ENCODE results near the gene NLGN1.

- TF ChIP-seq, protein P1, sequence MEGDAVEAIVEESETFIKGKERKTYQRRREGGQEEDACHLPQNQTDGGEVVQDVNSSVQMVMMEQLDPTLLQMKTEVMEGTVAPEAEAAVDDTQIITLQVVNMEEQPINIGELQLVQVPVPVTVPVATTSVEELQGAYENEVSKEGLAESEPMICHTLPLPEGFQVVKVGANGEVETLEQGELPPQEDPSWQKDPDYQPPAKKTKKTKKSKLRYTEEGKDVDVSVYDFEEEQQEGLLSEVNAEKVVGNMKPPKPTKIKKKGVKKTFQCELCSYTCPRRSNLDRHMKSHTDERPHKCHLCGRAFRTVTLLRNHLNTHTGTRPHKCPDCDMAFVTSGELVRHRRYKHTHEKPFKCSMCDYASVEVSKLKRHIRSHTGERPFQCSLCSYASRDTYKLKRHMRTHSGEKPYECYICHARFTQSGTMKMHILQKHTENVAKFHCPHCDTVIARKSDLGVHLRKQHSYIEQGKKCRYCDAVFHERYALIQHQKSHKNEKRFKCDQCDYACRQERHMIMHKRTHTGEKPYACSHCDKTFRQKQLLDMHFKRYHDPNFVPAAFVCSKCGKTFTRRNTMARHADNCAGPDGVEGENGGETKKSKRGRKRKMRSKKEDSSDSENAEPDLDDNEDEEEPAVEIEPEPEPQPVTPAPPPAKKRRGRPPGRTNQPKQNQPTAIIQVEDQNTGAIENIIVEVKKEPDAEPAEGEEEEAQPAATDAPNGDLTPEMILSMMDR (IDR thresholded peaks at IDR 0.05): no peak
- TF ChIP-seq POLR2AphosphoS5 (IDR thresholded peaks at IDR 0.05; ENCODE audit: low read depth, low read length): no peak
Observed at GRCh38 chr3:173862701-173863100, 465.2 kb downstream of the NLGN1 start.

All from Panc1 (cell line).